GM18868 (cell line): Measurements from ENCODE around the gene ARHGEF6.

Experiments used
- ATAC-seq: cut with Tn5 transposase; IDR thresholded peaks from one replicate; pipeline ENCODE4 v1.9.1; 2021; ENCODE audit warnings: mild to moderate bottlenecking, moderate library complexity; ENCODE audit not compliant: unreplicated experiment

Gene ARHGEF6

GRCh38 chrX:136652822-136653723 lies 127.7 kb downstream of the ARHGEF6 start:
- ATAC-seq, result no peak

- ATAC-seq, result no peak
Observed at GRCh38 chrX:136650811-136651210, 129.9 kb downstream of the ARHGEF6 start.

GRCh38 chrX:136647677-136648360 lies 132.9 kb downstream of the ARHGEF6 start, which contains the start of gene CD40LG:
Gene CD40LG, plus strand, starts transcription at chrX:136648158. Its CDS starts 91 bp downstream, at chrX:136648249.
- no peak for ATAC-seq

GRCh38 chrX:136646602-136647239 lies 134.0 kb downstream of the ARHGEF6 start:
- no peak for ATAC-seq

GRCh38 chrX:136643243-136643642 lies 137.5 kb downstream of the ARHGEF6 start:
- no peak for ATAC-seq

- ATAC-seq, result no peak
Observed at GRCh38 chrX:136639506-136640176, 141.1 kb downstream of the ARHGEF6 start.

GRCh38 chrX:136636121-136636520 lies 144.6 kb downstream of the ARHGEF6 start:
- no peak for ATAC-seq

GRCh38 chrX:136635235-136635634 lies 145.5 kb downstream of the ARHGEF6 start:
- peak; percentile 97 for ATAC-seq

- ATAC-seq, result no peak
Observed at GRCh38 chrX:136630881-136631280, 149.9 kb downstream of the ARHGEF6 start.

GRCh38 chrX:136629084-136629750 lies 151.5 kb downstream of the ARHGEF6 start:
- no peak for ATAC-seq

GRCh38 chrX:136627409-136627808 lies 153.3 kb downstream of the ARHGEF6 start:
- no peak for ATAC-seq

GRCh38 chrX:136626891-136627290 lies 153.8 kb downstream of the ARHGEF6 start:
- no peak for ATAC-seq

- ATAC-seq, result peak; percentile 88
Observed at GRCh38 chrX:136626237-136626636, 154.5 kb downstream of the ARHGEF6 start.

- no peak for ATAC-seq
Observed at GRCh38 chrX:136625246-136625645, 155.5 kb downstream of the ARHGEF6 start.

- no peak for ATAC-seq
Observed at GRCh38 chrX:136623396-136623795, 157.3 kb downstream of the ARHGEF6 start.

- no peak for ATAC-seq
Observed at GRCh38 chrX:136622568-136622967, 158.2 kb downstream of the ARHGEF6 start.

GRCh38 chrX:136620780-136621179 lies 160.0 kb downstream of the ARHGEF6 start:
- no peak for ATAC-seq

GRCh38 chrX:136619899-136620505 lies 160.7 kb downstream of the ARHGEF6 start:
- no peak for ATAC-seq

- ATAC-seq, result peak; percentile 100
Observed at GRCh38 chrX:136616987-136617685, 163.6 kb downstream of the ARHGEF6 start.
